Lower leg skin (tissue), 4 donors: Measurements from ENCODE around the gene TBXAS1. TPM values are rescaled to one million over a fixed set of nuclear protein-coding genes. Genes with fewer than 3 reads are reported as not detected.

Experiments
- DNase-seq, 2 donors: peaks; one replicate each; pipeline ENCODE4 v3.0.0-alpha.2; 2019; ENCODE audit warnings: low spot score in 2 of 2
- H3K4me3 ChIP-seq: fragments of 200-600 bp; sonication (generic); 2 replicates; pipeline ENCODE4 v1.5.1; 2017; ENCODE audit warnings: mild to moderate bottlenecking, low read depth; ENCODE audit not compliant: poor library complexity, severe bottlenecking
- POLR2A ChIP-seq, 2 donors: fragments of 450-650 bp; IDR thresholded peaks; one replicate each; pipeline ENCODE4 v1.6.1; 2016 to 2017; ENCODE audit warnings: antibody characterized with exemption in 2 of 2, mild to moderate bottlenecking in 1 of 2, moderate library complexity in 1 of 2
- WGBS, 2 donors: methylation state at CpG; one replicate each; pipeline ENCODE4 v1.1.5; 2018; 5-methylcytosine and 5-hydroxymethylcytosine counted together
- intact Hi-C: fragments of 100-400 bp; cut with DNase I; formaldehyde crosslinking; loops from one replicate; pipeline ENCODE4 v1.15.0; 2023; ENCODE audit warnings: low total_unique reads
- total RNA-seq, 4 donors: library from RNA; depleted of rRNA; stranded (reverse); fragments of >200 nt; gene quantifications; one replicate each; pipeline ENCODE4 v1.1.0, GENCODE V29; 2016
- TF ChIP-seq, protein P1 (sequence below), 3 donors: fragments of 450-650 bp; IDR thresholded peaks; one replicate each; pipeline ENCODE4 v1.5.1; 2016; ENCODE audit warnings: antibody characterized with exemption in 3 of 3, mild to moderate bottlenecking in 3 of 3, moderate library complexity in 2 of 3

TBXAS1 gene
- total RNA-seq, 4 donors from 2014 or later, result 0.91 to 9.9 (median 2.4) TPM

DNA sequence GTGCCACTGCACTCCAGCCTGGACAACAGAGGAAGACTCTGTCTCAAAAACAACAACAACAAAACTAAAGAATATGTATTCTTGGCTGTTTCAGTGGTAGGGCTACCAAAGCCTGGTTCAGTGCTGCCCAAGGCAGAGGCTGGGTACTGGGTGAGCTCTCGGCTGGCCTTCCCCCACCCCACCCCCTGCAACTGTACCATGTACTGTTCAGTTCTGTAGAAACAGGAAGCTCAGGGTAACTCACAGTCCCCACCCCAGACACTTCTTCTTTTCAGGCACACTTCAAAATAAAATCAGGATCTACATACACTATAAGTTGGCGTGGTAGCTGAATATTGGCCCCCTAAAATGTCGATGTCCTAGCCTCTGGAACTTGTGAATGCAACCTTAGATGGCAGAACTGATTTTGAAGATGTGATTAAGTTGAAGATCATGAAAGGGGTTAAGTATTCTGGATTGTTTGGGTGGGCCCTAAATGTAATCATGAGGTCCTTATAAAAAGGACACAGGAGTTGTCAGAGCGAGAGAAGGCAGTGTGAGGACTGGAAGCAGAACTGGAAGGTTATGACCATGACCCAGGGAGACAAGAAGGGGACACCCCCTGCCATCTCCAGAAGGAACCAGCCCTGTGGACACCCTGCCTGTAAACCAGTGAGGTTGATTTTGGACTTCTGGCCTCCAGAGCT, 31.2 kb downstream of the TBXAS1 start:
- TF ChIP-seq, protein P1, sequence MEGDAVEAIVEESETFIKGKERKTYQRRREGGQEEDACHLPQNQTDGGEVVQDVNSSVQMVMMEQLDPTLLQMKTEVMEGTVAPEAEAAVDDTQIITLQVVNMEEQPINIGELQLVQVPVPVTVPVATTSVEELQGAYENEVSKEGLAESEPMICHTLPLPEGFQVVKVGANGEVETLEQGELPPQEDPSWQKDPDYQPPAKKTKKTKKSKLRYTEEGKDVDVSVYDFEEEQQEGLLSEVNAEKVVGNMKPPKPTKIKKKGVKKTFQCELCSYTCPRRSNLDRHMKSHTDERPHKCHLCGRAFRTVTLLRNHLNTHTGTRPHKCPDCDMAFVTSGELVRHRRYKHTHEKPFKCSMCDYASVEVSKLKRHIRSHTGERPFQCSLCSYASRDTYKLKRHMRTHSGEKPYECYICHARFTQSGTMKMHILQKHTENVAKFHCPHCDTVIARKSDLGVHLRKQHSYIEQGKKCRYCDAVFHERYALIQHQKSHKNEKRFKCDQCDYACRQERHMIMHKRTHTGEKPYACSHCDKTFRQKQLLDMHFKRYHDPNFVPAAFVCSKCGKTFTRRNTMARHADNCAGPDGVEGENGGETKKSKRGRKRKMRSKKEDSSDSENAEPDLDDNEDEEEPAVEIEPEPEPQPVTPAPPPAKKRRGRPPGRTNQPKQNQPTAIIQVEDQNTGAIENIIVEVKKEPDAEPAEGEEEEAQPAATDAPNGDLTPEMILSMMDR (IDR thresholded peaks at IDR 0.05), result no peak
- no peak overlapping the region for H3K4me3 ChIP-seq
- DNase-seq, result peak; percentile 58 to 84
- 51 to 72% methylated on average over 4 of the region's 4 CpGs for WGBS, 2 donors
- intact Hi-C loops, result no loop called here

GRCh38 chr7:139861803-139862202, 32.7 kb downstream of the TBXAS1 start:
- 47 to 52% methylated on average over 2 of the region's 2 CpGs for WGBS, 2 donors

DNA sequence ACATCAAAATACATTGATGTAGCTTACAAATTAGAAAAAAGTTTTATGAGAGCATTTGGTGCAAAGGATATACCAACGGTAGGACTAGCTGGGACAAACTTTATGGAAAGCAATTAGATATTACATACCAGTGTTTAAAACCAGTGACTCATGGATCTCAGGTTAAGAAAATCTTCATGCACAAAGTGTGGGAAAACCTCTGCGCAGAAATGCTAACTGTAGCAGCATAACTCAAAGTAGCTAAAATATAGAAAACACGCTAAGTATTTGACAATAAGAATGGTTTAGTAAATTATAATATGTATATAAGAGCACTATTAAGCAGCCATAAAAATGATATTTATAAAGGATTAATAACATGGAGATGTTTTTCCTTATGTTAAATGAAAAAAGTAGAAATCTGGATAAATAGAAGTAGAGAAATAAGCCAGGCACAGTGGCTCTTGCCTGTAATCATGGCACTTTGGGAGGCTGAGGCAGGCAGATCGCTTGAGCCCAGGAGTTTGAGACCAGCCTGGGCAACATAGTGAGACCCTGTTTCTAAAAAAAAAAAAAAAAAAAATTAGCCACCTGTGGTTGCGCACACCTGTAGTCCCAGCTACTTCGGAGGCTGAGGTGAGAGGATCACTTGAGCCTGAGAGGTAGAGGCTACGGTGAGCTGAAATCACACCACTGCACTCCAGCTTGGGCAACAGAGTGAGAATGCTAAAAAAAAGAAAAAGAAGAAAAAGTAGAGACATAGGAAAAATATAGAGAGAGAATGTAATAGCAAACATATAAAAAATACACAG, 37.2 kb downstream of the TBXAS1 start:
- DNase-seq, result peak in 1 of 2 donors; percentile 12
- no peak overlapping the region for H3K4me3 ChIP-seq
- TF ChIP-seq, protein P1 (IDR thresholded peaks at IDR 0.05), result no peak
- no peak for TF ChIP-seq POLR2A (IDR thresholded peaks at IDR 0.05)
- intact Hi-C loops, result no loop called here
- WGBS, 2 donors, result 94% methylated on average over 7 of the region's 7 CpGs

More at GRCh38 chr7:139861803-139862202, 32.7 kb downstream of the TBXAS1 start:
- no peak for DNase-seq
- H3K4me3 ChIP-seq, result no peak overlapping the region
- intact Hi-C loops, result no loop called here
- no peak for TF ChIP-seq POLR2A (IDR thresholded peaks at IDR 0.05)
- TF ChIP-seq, protein P1 (IDR thresholded peaks at IDR 0.05), result no peak

GRCh38 chr7:139867847-139868246, 38.8 kb downstream of the TBXAS1 start:
- TF ChIP-seq, protein P1 (IDR thresholded peaks at IDR 0.05), result no peak
- TF ChIP-seq POLR2A (IDR thresholded peaks at IDR 0.05), result no peak
- intact Hi-C loops, result no loop called here
- no peak overlapping the region for H3K4me3 ChIP-seq
- 91 to 92% methylated on average over 8 of the region's 8 CpGs for WGBS, 2 donors
- DNase-seq, result no peak

DNA sequence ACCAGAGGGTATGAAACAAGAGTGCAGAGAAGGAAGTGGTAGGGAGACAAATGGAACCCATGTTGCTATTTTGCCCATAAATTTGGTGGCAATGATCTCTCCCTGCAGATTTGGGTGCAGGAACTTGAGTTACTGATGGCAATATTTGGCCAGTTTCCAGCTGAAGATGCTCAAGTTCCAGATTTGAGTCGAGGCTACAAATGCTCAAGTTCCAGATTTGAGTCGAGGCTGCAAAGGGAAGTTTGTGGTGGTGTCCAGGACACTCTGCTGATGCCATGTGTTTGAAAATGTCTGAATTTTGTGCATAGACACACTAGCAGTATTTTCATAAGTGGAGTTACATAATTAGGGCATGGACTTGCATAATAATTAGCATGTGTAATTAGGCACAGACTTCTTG, 40.8 kb downstream of the TBXAS1 start:
- WGBS, 2 donors, result 70 to 77% methylated on average over 2 of the region's 2 CpGs
- intact Hi-C loops, result no loop called here
- no peak overlapping the region for H3K4me3 ChIP-seq
- TF ChIP-seq POLR2A (IDR thresholded peaks at IDR 0.05), result no peak
- TF ChIP-seq, protein P1 (IDR thresholded peaks at IDR 0.05), result no peak
- peak in 1 of 2 donors; percentile 13 for DNase-seq
